Cerebellar cortex (tissue), 1 donor: ENCODE data around the gene TMED8.
A peak's percentile ranks its signal among the peaks of the same experiment; 100 is the strongest.
"Not testable (repeated sequence)": the region's sequence is repeated elsewhere in the genome, so short reads cannot be mapped to it uniquely, and the experiment has no call there.

Source experiments
- DNase-seq: peaks from one replicate; pipeline ENCODE4 v3.0.0-alpha.2; 2015; ENCODE audit warnings: low spot score

The TMED8 gene, protein sequence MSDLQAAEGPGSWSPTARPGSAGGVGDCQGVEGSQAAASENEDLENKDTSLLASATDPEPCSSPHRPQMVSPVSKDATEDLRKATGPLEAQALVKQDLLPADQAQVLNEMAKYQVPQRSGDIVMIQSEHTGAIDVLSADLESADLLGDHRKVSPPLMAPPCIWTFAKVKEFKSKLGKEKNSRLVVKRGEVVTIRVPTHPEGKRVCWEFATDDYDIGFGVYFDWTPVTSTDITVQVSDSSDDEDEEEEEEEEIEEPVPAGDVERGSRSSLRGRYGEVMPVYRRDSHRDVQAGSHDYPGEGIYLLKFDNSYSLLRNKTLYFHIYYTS

DNA sequence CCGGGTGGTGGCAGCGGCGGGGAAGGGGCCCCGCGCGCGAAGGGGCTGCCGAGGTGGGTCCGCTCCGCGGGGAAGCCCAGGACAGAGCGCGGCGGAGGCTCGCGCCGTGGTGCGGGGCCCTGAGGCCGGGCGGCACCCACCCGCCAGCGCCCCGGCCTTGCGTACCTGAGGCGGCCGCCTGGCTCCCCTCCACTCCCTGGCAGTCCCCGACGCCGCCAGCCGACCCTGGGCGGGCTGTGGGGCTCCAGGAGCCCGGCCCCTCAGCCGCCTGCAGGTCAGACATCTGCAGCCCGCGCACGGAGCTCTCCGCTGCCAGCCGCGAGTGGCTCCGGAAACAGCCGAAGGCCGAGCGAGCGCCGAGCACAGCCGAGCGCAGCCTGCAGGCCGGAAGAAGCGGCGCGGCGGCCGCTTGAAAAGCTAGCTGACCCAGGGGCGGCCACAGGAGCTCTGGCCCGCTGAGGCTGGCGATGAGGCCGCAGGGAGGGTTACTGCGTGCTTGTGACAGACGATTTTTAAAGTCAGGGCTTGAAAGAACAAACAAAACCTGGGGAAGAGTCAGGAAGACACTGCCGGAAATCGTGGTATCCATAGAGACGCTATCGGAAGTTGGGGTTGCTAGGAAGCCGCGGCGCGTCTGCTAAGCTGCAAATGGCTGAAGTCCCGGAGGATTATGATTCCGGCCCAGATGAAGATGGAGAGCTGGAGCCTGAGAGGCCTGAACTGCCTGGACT lies at the start of gene TMED8, which contains the start of gene SAMD15:
TMED8 (minus strand) TSS at position 324 of the 731 bp plus-strand sequence; CDS start at position 283, 41 bp downstream.
SAMD15 (plus strand) TSS at position 609 of the 731 bp plus-strand sequence; CDS start at position 649, 40 bp downstream.
- DNase-seq = peak; percentile 88

DNA sequence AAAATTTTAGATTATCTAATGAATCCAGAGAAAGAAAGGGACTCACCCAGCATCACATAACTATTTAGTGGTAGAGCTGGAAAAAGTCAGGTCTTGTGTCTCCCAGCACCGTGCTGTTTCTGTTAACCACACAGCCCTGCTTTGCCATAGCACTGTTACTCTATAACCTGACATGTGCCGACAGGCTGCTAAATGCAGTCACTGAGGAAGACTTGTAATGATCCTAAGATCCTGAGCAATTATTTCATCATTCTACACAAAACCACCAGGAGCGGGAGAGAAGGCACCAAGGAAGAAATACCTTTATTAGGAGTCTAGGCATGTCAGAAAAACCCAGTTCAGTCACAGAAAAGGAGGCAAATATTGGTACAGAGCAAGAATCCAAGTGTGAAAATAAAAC lies 49.5 kb upstream of the TMED8 start:
- DNase-seq = no peak

DNA sequence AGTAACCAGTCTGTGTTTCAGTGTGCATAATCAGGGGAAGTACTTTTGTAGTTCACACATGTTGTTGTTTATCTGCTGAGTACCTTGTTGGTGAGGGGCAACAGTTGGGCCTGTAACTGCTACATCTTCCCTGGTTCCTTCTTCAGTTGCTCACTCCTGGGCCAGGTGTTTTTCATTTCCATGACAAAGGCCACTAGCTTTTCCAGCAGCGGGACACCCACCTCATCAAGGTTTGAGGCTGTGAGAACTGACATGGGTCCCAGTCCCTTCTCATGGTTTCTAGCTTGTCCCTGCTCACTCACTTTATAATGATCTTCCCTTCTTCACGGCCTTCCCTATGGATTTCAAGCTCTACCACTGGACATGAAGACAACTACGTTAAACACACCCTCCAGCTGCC lies 48.0 kb upstream of the TMED8 start:
- no peak for DNase-seq

DNA sequence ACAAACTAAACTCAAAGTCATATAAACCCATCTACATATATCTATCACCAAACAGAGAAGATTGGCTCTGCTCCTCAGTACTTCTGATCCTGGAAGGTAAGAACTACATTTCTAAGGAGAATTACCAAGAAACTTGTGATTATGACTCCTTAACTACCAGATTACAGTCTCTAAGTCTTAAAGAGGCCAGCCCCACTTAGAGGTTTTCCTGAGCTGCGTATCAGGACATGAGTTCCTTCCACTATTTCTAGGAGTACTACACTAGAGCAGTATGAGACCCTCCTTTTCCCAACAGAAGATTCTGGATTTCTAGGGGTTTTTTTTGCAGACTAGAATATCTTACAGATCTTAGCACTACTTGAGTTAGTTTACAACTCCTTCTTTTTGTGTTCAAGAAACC lies 46.5 kb upstream of the TMED8 start, which contains the start of gene NOXRED1:
NOXRED1 (minus strand) TSS at position 101 of the 400 bp plus-strand sequence. CDS start 634 bp downstream, outside the sequence.
- no peak for DNase-seq

DNA sequence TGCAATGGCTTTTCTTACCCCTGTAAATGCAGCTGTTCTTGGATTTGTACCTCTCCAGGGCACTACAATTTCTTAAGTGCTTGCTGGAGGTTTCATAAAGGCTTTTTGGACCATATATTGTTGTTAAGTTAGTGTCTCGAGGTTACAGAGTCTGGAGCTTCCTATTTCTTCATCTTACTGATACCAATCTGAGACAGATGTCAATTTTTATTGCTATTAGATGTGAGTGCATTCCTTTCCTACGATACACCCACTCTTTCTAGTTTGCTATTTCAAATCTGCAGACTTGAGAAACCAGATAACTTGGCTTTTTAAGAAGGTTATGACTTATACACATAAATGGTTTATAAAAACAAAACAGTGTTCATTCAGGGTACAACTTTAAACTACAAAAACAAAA lies 44.3 kb upstream of the TMED8 start:
- no peak for DNase-seq

DNA sequence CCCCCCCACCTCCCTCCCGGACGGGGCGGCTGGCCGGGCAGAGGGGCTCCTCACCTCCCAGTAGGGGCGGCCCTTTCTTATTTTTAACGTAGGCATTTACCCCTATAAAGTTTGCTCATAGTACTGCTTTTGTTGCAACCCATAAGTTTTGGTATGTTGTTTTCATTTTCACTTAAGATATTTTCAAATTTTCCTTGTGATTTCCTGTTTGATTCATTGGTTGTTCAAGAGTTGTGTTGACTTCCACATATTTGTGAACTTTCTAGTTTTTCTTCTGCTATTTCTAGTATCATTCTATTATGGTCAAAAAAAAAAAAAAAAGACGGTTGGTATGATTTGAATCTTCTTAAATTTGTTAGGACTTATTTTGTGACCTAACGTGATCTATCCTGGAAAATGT lies 39.9 kb upstream of the TMED8 start:
- no peak for DNase-seq

DNA sequence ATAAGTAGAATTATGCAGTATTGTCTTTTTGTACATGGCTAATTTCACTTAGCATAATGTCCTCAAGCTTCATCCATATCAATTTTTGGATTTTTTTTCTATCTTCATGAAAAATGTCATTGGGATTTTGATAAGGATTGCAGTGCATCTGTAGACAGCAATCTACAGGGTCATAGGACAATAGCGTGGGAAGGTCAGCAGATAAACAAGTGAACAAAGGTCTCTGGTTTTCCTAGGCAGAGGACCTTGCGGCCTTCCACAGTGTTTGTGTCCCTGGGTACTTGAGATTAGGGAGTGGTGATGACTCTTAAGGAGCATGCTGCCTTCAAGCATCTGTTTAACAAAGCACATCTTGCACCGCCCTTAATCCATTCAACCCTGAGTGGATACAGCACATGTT lies 39.2 kb upstream of the TMED8 start:
- not testable (repeated sequence) for DNase-seq

DNA sequence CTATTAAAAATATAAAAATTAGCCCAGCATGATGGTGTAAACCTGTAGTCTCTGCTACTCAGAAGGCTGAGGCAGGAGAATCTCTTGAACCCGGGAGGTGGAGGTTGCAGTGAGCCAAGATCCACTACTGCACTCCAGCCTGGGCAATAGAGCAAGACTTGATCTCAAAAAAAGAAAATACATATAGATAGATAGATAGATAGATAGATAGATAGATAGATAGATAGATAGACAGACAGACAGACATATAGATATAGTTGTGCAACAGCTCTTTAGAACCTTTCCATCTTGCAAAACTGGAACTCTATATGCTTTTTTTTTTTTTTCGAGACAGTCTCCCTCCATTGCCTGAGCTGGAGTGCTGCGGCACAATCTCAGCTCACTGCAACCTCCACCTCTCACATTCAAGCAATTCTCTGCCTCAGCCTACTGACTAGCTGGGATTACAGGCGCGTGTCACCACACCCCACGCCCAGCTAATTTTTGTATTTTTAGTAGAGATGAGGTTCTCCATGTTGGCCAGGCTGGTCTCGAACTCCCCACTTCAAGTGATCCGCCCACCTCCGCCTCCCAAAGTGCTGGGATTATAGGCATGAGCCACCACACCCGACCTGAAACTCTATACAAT lies 38.6 kb upstream of the TMED8 start:
- DNase-seq = not testable (repeated sequence)

DNA sequence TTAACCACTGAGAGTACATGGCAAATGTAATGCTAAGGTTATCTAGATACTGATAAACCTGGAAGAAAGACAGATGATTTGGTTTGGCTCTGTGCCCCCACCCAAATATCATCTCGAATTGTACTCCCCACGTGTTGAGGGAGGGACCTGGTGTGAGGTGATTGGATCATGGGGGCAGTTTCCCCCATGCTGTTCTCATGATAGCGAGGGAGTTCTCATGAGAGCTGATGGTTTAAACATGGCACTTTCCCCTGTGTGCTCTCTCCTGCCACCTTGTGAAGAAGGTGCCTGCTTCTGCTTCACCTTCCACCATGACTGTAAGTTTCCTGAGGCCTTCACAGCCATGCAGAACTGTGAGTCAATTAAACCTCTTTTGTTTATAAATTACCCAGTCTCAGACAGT lies 32.2 kb upstream of the TMED8 start:
- peak; percentile 25 for DNase-seq

DNA sequence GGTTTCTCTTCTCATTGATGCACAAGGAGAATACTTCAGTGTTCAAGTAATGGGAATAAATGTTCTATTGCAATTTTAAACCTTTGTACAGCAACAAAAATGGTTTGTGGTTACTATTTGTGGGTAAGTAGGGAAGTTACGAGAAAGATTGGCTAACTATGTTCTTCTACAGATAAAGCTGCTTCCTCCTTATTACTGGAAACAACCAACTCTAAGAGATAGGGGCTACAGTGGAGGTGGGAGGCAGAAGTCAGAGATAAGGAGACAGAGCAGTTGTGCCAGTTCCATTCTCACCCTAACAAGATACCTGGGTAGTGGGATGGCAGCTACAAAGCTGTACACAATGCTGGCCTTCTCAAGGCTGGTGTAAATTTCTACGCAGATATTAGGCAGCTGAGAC lies 30.3 kb upstream of the TMED8 start:
- DNase-seq = no peak

DNA sequence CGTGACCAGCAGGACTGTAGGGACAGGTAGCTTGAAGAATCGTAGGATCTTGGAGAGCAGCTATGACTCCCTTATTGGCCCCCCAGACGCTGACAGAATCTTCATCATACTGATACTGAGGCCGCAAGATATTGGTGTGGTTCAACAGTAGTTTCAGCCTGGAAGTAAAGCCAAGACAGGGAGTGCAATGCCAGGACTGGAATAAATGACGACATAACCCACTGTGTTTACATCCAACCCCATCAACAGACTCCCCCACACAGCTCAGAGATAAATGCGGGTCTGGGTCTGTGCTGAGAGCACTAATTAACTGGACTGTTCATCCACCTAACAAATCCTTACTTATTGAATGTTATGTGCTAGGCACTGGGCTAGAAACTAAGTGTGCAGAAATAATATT lies 29.8 kb upstream of the TMED8 start:
- no peak for DNase-seq

DNA sequence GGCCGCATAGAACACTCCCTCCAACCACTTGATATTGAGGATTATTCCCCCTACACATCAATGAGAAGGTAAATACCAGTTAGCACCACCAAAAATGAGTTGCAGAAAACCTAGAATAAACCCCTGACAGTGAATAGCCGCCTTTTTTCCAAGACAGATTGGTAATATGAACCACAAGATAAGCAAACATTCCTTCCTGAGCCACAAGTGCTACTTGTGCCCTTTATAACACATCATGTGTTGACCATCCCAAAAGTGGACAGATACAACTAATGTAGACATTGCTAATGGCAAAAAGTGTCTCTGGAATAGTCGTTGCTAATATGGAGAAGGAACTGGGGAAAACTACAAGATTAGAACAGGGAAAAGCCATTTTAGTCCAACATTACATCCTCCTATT lies 29.2 kb upstream of the TMED8 start:
- no peak for DNase-seq

DNA sequence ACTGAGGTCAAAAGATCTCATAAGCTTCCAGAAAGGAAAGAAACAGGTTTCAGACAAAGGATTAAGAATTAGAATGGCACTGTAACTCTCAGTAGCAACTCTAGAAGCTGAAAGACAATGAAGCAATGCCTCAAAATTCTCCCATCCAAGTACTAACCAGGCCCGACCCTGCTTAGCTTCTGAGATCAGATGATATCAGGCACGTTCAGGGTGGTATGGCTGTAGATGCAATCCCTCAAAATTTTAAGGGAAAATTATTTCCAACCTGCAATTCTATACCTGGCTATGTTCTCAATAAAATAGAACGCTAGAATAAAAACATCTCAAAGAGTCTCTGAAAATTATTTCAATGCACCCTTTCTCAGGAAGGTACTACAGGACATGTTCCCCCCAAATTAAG lies 26.9 kb upstream of the TMED8 start:
- DNase-seq = no peak

DNA sequence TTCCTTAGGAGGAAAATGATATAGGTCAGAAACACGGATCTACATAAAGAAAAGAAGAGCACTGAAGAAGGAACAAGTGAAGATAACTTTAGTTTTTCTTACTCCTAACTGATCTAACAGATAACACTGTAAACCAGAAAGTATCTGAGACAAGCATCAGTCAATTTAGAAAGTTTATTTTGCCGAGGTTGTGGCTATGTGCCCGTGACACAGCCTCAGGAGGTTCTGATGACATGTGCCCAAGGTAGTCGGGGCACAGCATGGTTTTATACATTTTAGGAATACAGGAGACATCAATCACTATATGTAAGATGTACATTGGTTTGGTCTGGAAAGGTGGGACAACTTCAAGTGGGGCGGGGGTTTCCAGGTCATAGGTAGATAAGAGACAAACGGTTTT lies 23.3 kb upstream of the TMED8 start:
- no peak for DNase-seq

DNA sequence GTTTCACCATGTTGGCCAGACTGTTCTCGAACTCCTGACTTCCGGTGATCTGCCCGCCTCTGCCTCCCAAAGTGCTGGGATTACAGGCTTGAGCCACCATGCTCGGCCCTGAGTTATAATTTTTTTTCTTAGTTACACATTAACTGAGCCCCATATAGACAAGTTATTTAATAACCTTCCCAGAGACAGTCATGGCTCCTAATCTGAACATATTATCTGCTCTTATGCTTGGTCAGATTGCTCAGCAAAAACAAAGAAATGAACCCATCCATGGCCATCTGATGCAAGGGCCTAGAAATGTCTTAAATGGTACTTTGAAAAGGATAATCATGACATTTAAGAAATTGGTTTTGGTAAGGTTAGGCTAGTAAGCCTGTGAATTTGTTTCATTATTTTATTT lies 13.3 kb upstream of the TMED8 start:
- no peak for DNase-seq

DNA sequence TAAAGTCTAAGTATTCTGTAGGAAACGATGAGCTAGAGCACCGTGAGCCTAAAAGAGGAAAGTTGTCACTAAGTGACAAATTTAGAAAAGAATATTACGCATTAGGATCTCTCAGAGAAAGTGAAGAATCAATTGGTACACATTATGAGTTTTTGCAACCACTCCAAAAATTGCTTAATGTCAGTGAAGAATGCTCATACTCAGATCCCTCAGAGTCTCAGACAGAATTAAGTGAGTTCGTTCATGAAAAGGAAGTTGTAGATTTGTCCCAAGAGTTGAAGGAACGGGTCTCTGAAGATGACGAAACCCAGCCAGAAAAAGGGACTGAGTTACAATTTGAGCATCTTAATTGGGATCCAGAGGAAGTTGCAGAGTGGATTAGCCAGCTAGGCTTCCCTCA lies 1.8 kb upstream of the TMED8 start:
- no peak for DNase-seq

DNA sequence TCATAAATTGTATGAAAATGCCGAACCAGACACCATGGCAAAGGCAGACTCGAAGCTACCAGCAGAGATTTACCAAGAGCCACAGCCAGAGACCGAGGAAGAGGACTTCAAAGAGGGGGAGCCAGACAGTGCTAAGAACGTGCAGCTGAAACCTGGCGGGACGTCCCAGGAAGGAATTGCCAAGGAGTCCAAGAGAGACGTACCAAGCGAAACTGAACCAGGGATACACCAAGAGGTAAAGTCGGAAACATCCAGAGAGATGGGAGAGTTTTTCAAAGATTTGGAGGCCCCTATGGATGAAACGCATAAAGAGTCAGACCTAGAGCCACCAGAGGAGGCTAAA lies 579 bp upstream of the TMED8 start:
- DNase-seq = no peak

DNA sequence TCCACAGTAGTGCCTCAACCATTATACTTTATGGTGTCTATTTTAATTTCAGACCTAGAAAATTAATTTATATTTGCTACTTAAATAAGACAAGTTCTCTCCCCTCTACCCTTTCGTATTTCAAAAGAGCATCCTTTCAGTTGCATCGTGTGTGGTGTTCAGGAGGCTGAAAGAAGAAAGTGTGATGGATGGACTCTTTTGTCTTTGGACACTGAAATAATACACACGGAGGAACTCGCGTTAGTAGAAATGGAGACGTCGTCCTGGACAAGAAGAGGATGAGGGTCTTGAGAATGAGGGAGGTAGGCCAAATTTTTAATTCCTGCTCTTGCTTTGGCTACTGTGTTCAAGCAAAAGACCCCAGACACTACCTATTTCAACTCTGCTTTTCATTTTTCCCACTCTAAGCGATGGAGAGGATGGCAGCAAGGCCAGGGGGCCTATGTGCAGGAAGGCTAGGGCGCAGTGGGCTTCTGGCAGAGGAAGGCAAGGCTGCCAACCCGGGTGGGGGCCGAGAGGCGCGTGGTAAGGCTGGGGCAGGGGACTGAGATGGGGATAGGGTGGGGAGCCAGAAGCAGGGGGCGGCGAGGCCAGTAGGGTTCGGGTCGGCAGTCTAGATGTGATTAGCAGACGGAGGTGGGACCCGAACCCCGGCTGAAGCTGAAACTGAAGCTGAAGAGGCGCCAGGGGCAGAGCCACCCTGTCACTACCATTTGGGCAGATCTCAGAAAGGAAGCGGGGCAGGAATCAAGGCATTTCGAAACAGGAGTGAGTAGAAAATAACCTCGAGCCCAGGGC lies 722 bp downstream of the TMED8 start:
- peak; percentile 25 for DNase-seq

DNA sequence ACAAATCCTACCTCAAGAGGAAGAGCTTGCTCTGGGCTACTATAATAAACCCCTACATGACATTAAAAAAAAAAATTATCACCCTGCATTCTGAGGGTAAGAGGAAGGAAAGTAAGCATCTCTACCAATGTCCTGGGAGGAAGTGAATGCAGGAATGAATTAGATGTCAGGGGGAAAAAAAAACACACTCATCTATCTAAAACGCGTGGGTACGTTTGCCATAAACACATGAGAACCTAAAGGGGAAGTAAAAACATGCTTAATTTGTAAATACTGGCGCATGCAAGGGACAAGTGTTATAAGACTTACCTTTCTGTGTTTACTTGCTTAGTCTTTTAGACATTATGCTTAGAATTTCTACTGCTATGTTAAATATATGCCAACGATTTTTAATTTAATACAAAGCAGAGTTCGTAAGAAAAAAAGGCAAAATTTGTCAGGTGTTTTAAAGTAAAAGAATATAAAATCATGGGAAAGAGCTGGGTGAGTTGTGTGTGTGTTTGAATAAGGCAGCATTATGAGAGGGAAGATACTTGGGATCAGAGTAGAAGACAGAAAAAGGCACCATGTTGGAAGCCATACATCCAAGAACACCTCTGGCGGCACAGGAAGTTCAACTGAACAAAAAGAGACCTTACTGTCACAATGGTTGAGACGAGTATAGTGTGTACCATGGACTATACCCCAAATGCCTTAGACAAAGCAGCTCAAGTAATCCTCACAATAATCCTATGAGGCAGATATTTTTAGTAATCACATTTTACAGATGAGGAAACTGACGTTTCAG lies 1.5 kb downstream of the TMED8 start:
- no peak for DNase-seq

DNA sequence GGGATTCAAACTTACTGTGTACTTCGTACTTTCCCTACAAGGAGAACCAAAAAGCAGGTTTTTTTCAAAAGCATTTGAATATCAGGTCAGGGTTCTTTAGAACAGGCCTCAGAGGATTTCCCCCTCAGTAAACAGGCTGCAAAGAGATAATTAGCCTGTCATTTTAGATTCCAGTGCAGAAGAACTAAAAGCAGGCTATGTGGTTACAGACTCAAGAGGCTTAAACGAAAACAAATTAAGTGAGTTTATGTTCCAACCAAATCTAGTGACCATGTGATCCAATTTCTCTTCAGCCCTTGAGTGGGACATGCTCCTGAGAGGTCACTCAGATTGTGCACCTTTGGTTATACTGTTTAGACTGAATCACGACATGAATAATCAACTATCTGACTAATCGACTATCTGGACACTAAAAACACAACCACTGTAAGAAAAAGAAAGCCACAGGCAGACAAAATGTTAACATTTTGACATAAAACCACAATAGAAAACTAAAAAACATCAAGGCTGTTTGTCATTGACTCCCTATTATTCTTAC lies 4.5 kb downstream of the TMED8 start:
- peak; percentile 5 for DNase-seq

DNA sequence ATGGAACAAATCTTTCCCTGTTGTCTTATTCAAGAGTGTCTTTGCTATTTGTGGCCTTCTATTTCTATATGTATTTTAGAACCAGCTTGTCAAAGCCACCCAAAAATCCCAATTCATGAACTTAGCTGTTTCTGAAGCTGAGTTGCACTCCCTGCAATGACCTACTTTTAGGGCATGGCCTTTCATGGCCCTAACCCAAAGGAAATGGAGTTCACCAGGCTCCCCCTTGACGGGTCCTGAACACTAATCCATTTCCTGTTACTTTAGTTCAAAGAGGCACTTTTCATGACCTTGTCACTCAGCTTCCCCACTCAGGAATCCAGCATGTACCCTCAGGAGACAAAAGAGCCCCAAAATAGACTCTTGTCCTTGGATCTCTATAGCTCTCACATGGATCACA lies 7.6 kb downstream of the TMED8 start:
- no peak for DNase-seq
